Aorta (tissue), 5 donors: ENCODE results near the gene UNC79. TPM values are rescaled to one million over a fixed set of nuclear protein-coding genes. Genes with fewer than 3 reads are reported as not detected.

ENCODE experiments used
- ATAC-seq: fragments of 200-7000 bp; cut with Tn5 transposase; one replicate; pipeline ENCODE4 v1.9.1; 2022; ENCODE audit warnings: moderate library complexity; ENCODE audit not compliant: low FRiP score
- DNase-seq, 2 donors: peaks; one replicate each; pipeline ENCODE4 v3.0.0-alpha.2; 2020
- H3K27ac ChIP-seq, 2 donors: one replicate each; pipeline ENCODE4 v1.5.1; 2013; ENCODE audit warnings: low read length in 2 of 2, mild to moderate bottlenecking in 2 of 2, moderate library complexity in 2 of 2, control low read depth in 1 of 2, inconsistent platforms in 1 of 2, low read depth in 1 of 2
- H3K27me3 ChIP-seq, 2 donors: one replicate each; pipeline ENCODE4 v1.6.1; 2013; ENCODE audit warnings: control low read depth in 1 of 2, low read length in 1 of 2, mild to moderate bottlenecking in 1 of 2, moderate library complexity in 1 of 2; ENCODE audit not compliant: insufficient read depth in 2 of 2, control insufficient read depth in 1 of 2
- H3K36me3 ChIP-seq, 2 donors: one replicate each; pipeline ENCODE4 v1.6.1; 2013; ENCODE audit warnings: control low read depth in 1 of 2, low read length in 1 of 2, mild to moderate bottlenecking in 1 of 2; ENCODE audit not compliant: insufficient read depth in 2 of 2, control insufficient read depth in 1 of 2
- H3K4me1 ChIP-seq, 2 donors: one replicate each; pipeline ENCODE4 v1.6.1; 2013; ENCODE audit warnings: low read length in 2 of 2, control low read depth in 1 of 2, mild to moderate bottlenecking in 1 of 2, moderate library complexity in 1 of 2; ENCODE audit not compliant: insufficient read depth in 2 of 2, control insufficient read depth in 1 of 2
- H3K4me3 ChIP-seq, 2 donors: one replicate each; pipeline ENCODE4 v1.5.1; 2013; ENCODE audit warnings: low read length in 2 of 2, control low read depth in 1 of 2, mild to moderate bottlenecking in 1 of 2
- H3K9me3 ChIP-seq: one replicate; pipeline ENCODE4 v1.6.1; 2013; ENCODE audit warnings: mild to moderate bottlenecking, low read length; ENCODE audit not compliant: control insufficient read depth
- whole genome bisulfite sequencing, 2 donors: extraction: QIAGEN DNeasy Blood & Tissue Kit; methylation state at CpG; one replicate each; pipeline ENCODE4 v1.1.7; 2013; 5-methylcytosine and 5-hydroxymethylcytosine counted together
- intact Hi-C, 2 donors: fragments of 100-400 bp; cut with DNase I; formaldehyde crosslinking; loops; one replicate each; pipeline versions ENCODE4 v1.14.2 to v1.15.0; 2022
- polyA plus RNA-seq, 2 donors: library from polyadenylated mRNA; stranded (reverse); fragments of 200-250 nt; gene quantifications; one replicate each; pipeline ENCODE4 v1.2.3, GENCODE V29; 2013
- total RNA-seq, 2 donors: library from RNA; stranded (reverse); fragmentation: NEBNext Ultra II Directional; extraction: Animal tissue kit (Norgen Biotek cat#: 25700); gene quantifications; one replicate each; pipeline ENCODE4 v1.2.1, GENCODE V29; 2021
- donor health status: healthy with polysubstance abuse.
- donor health status: Bipolar disorder and iron deficiency.
- donor health status: DM: no; HTN: no; CAD: no.
- donor health status: DM: no; HTN: no; CAD: no.
- donor health status: DM: yes; HTN: yes; CAD: no.

The UNC79 gene
- total and polyA plus RNA-seq, 4 donors, result 0.05 to 0.21 (median 0.16) TPM; not detected in 1

DNA sequence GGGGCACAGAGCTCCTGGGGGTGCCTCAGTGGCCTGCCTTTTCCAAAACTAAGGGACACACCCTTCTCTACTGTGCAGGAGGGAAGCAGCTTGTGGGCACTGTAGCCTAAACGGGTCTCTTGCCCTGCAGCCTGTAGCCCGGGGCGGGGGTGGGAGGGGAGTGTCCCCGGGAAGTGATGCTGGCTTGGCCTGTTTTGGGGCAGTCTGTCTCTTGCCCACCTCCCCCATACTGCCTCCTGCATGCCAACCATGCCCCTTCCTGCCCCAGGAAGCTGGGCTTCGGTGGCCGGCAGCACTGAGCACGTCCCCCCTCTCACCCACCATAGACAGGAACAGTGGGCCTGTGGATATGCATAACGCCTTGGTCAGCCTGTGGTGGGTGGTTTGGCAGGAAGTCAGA lies 314.1 kb downstream of the UNC79 start:
- 72 to 74% methylated on average over 8 of the region's 8 CpGs for WGBS, 2 donors
- H3K27me3 ChIP-seq, result no peaks in the 10 kb centered on the region

GRCh38 chr14:93745603-93746273 lies 315.0 kb downstream of the UNC79 start:
- DNase-seq (peak in 1 of 2 donors; percentile 55), ATAC-seq (no peak)
- WGBS, 2 donors, result 81 to 84% methylated on average over 13 of the region's 13 CpGs
- H3K27me3 ChIP-seq, result no peaks in the 10 kb centered on the region
- no peak overlapping the region for H3K27ac ChIP-seq
- H3K36me3 ChIP-seq, result no peaks in the 10 kb centered on the region
- H3K4me3 ChIP-seq, result no peak overlapping the region
- no peaks in the 10 kb centered on the region for H3K9me3 ChIP-seq
- no peaks in the 10 kb centered on the region for H3K4me1 ChIP-seq
- intact Hi-C loops, result no loop called here

More for the DNA sequence above, 314.1 kb downstream of the UNC79 start:
- Histone ChIP-seq H3K4me3 (no peak overlapping the region), H3K4me1 (no peaks in the 10 kb centered on the region), H3K27ac (no peak overlapping the region), H3K36me3 (no peaks in the 10 kb centered on the region), H3K9me3 (no peaks in the 10 kb centered on the region)
- DNase-seq (peak in 1 of 2 donors; percentile 59), ATAC-seq (no peak)
- intact Hi-C loops, result no loop called here

- WGBS, 2 donors, result 79 to 87% methylated on average over 15 of the region's 15 CpGs
- no peaks in the 10 kb centered on the region for H3K9me3 ChIP-seq
- no peaks in the 10 kb centered on the region for H3K4me1 ChIP-seq
- ATAC-seq, result no peak
- no peak overlapping the region for H3K27ac ChIP-seq
- no peak overlapping the region for H3K4me3 ChIP-seq
- no peak for DNase-seq
- intact Hi-C loops, result no loop called here
- H3K36me3 ChIP-seq, result no peaks in the 10 kb centered on the region
- H3K27me3 ChIP-seq, result no peaks in the 10 kb centered on the region
Measured at GRCh38 chr14:93747102-93747501, 316.4 kb downstream of the UNC79 start.

DNA sequence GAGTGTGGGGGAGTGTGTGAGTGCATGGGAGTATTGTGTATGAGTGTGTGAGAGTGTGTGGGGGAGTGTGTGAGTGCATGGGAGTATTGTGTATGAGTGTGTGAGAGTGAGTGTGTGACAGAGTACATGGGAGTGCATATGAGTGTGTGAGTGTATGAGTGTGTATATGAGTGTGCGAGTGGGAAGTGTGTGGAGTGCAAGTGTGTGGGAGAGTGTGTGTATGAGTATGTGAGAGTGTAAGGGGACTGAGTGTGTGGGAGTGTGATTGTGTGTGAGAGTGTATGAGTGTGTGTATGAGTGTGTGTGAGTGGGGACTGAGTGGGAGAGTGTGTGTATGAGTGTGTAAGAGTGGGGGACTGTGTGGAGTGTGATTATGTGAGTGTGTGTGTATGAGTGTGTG lies 316.8 kb downstream of the UNC79 start:
- 94% methylated on average over 1 of the region's 1 CpG for WGBS, 2 donors
- H3K9me3 ChIP-seq, result no peaks in the 10 kb centered on the region
- H3K27me3 ChIP-seq, result no peaks in the 10 kb centered on the region
- no peak for ATAC-seq
- no peak overlapping the region for H3K4me3 ChIP-seq
- no peaks in the 10 kb centered on the region for H3K36me3 ChIP-seq
- H3K4me1 ChIP-seq, result no peaks in the 10 kb centered on the region
- intact Hi-C loops, result no loop called here
- DNase-seq, result no peak
- H3K27ac ChIP-seq, result no peak overlapping the region

DNA sequence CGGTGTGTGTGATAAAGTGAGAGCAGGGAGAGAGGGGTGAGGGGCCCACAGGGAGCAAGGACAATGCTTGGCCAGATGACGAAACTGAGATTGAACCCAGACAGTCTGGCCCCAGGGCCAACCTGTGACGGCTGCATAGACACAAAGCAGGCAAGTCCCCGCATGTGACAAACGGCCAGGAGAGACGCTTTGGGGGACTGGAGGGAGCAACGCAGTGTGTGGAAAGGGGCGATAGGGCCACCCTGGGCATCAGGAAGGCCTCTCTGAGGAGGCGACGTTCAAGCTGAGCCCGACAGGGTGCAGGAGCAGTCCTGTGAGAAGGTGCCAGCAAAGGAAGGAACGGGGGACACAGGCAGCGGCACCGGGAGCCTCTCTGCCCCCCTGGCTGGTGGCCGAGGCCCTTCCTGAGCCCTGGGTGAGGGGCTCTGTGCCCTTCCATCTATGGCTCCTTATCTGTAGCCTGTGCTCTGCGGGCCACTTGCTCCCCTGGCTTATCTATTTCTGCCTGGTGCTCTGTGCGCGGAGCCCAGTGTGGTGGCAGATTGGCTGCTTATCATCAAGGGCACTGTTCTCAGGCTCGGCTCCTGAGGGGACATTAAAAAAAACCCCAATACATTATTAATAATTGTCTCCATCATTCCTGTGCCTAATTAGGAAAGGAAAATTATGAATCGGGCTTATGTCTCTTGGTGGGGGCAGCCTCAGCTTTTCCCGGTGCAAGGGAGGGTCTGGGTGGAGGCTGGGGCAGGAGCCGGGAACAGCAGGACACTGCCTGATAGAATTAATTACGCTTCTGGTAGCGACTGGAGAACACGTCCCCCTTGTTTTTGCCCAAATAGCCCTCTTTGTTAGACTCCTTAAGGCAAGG lies 317.7 kb downstream of the UNC79 start:
- Histone ChIP-seq H3K4me3 (no peak overlapping the region), H3K9me3 (no peaks in the 10 kb centered on the region), H3K4me1 (no peaks in the 10 kb centered on the region), H3K36me3 (no peaks in the 10 kb centered on the region), H3K27me3 (no peaks in the 10 kb centered on the region), H3K27ac (no peak overlapping the region)
- intact Hi-C loops, result no loop called here
- 71 to 79% methylated on average over 25 of the region's 25 CpGs for whole genome bisulfite sequencing, 2 donors
- no peak for DNase-seq
- no peak for ATAC-seq

GRCh38 chr14:93749076-93749420 lies 318.3 kb downstream of the UNC79 start:
- Histone ChIP-seq H3K36me3 (no peaks in the 10 kb centered on the region), H3K27ac (no peak overlapping the region), H3K9me3 (no peaks in the 10 kb centered on the region), H3K4me1 (no peaks in the 10 kb centered on the region), H3K27me3 (no peaks in the 10 kb centered on the region), H3K4me3 (no peak overlapping the region)
- WGBS, 2 donors, result 91 to 93% methylated on average over 8 of the region's 8 CpGs
- intact Hi-C loops, result no loop called here
- DNase-seq (no peak), ATAC-seq (no peak)

- H3K4me3 ChIP-seq, result no peak overlapping the region
- ATAC-seq, result no peak
- 64 to 68% methylated on average over 19 of the region's 19 CpGs for WGBS, 2 donors
- DNase-seq, result no peak
- no peaks in the 10 kb centered on the region for H3K36me3 ChIP-seq
- H3K27me3 ChIP-seq, result no peaks in the 10 kb centered on the region
- no peaks in the 10 kb centered on the region for H3K4me1 ChIP-seq
- intact Hi-C loops, result no loop called here
- no peak overlapping the region for H3K27ac ChIP-seq
- no peaks in the 10 kb centered on the region for H3K9me3 ChIP-seq
Measured at GRCh38 chr14:93751946-93752655, 321.4 kb downstream of the UNC79 start.

GRCh38 chr14:93752980-93753561 lies 322.3 kb downstream of the UNC79 start:
- Histone ChIP-seq H3K27me3 (no peaks in the 10 kb centered on the region), H3K36me3 (no peaks in the 10 kb centered on the region), H3K4me1 (no peaks in the 10 kb centered on the region), H3K4me3 (no peak overlapping the region), H3K9me3 (no peaks in the 10 kb centered on the region), H3K27ac (no peak overlapping the region)
- ATAC-seq, result peak; percentile 26
- whole genome bisulfite sequencing, 2 donors, result 30 to 38% methylated on average over 4 of the region's 4 CpGs
- intact Hi-C loops, result no loop called here
- peak; percentile 64 to 89 for DNase-seq
